NCI-H2171 (cell line): Measurements from ENCODE around the gene FAM50A.
A peak's percentile ranks its signal among the peaks of the same experiment; 100 is the strongest.

ENCODE experiments used
- DNase-seq: peaks from one replicate; lab custom pipeline; 2025; lab: John Stamatoyannopoulos, UW

FAM50A gene

GRCh38 chrX:154412468-154412867 lies 31.5 kb upstream of the FAM50A start:
- DNase-seq = no peak

- no peak for DNase-seq
These were observed 30.8 kb upstream of the FAM50A start for GRCh38 chrX:154413142-154413541.

GRCh38 chrX:154417157-154417556 lies 26.8 kb upstream of the FAM50A start:
- no peak for DNase-seq

- no peak for DNase-seq
These were observed 24.8 kb upstream of the FAM50A start for GRCh38 chrX:154419189-154419588.

- no peak for DNase-seq
These were observed 24.1 kb upstream of the FAM50A start for GRCh38 chrX:154419688-154420401.

GRCh38 chrX:154420402-154420756 lies 23.6 kb upstream of the FAM50A start:
- no peak for DNase-seq

GRCh38 chrX:154426916-154427770 lies 16.8 kb upstream of the FAM50A start:
- DNase-seq = no peak

GRCh38 chrX:154428176-154429171 lies 15.5 kb upstream of the FAM50A start, which contains the start of gene ATP6AP1:
Gene ATP6AP1, plus strand, starts transcription at chrX:154428677. Its CDS starts 16 bp downstream, at chrX:154428693.
- peak; percentile 86 for DNase-seq

GRCh38 chrX:154429711-154430110 lies 14.2 kb upstream of the FAM50A start:
- DNase-seq = no peak

GRCh38 chrX:154430479-154430878 lies 13.5 kb upstream of the FAM50A start:
- DNase-seq = no peak

- no peak for DNase-seq
These were observed 13.0 kb upstream of the FAM50A start for GRCh38 chrX:154430916-154431315.

- no peak for DNase-seq
These were observed 12.6 kb upstream of the FAM50A start for GRCh38 chrX:154431341-154431740.

- no peak for DNase-seq
These were observed 11.7 kb upstream of the FAM50A start for GRCh38 chrX:154432210-154432609.

- no peak for DNase-seq
These were observed 10.3 kb upstream of the FAM50A start for GRCh38 chrX:154433605-154434004.

- no peak for DNase-seq
These were observed 9.4 kb upstream of the FAM50A start for GRCh38 chrX:154434394-154435168.

GRCh38 chrX:154435171-154435733 lies 8.7 kb upstream of the FAM50A start:
- DNase-seq = no peak

- peak; percentile 21 for DNase-seq
These were observed 7.5 kb upstream of the FAM50A start for GRCh38 chrX:154436374-154436982.

GRCh38 chrX:154436983-154437752 lies 6.8 kb upstream of the FAM50A start, which contains the start of gene GDI1:
Gene GDI1, plus strand, starts transcription at chrX:154437154. Its CDS starts 101 bp downstream, at chrX:154437255.
- peak; percentile 22 for DNase-seq
